Endothelial cell of umbilical vein (primary cell): Measurements from ENCODE around the gene TSPAN13. TPM values are rescaled to one million over a fixed set of nuclear protein-coding genes. Genes with fewer than 3 reads are reported as not detected.

Experiments
- BruUV-seq: library from RNA; stranded (reverse); fragments of 400-500 nt; replicated peaks from 2 replicates; lab custom pipeline; 2021; lab: Mats Ljungman, UMichigan
- CTCF ChIA-PET: fragments of 300-600, 350-600 bp; sonication (Branson Sonifier 250); formaldehyde crosslinking; loops from one replicate; lab custom pipeline; 2021; ENCODE audit warnings: antibody characterized with exemption, inconsistent platforms; lab: Charles Lee
- POLR2A ChIA-PET: fragments of 300-600, 350-600 bp; sonication (Branson Sonifier 250); formaldehyde crosslinking; loops from one replicate; lab custom pipeline; 2021; ENCODE audit warnings: antibody characterized with exemption, inconsistent platforms; lab: Charles Lee
- DNase-seq: peaks from one replicate; pipeline ENCODE4 v3.0.0-alpha.2; 2011; ENCODE audit warnings: low read depth, low spot score
- FAIRE-seq: peaks from 2 replicates; lab custom pipeline; 2011; peaks lifted over from hg19 to GRCh38; lab: Jason Lieb, UNC
- H2AFZ ChIP-seq: 2 replicates; pipeline ENCODE4 v1.6.0; 2012; ENCODE audit warnings: low read depth, low read length, control low read depth, inconsistent platforms
- H3K27ac ChIP-seq: 2 replicates; pipeline ENCODE4 v1.5.1; 2011; ENCODE audit warnings: low read depth, mild to moderate bottlenecking, control low read depth, low read length, moderate library complexity; ENCODE audit not compliant: insufficient read depth
- H3K27me3 ChIP-seq, 2 experiments: 2 replicates each; pipeline versions ENCODE4 v1.6.0 to v1.6.1; 2011; ENCODE audit warnings: low read length in 2 of 2, mixed read lengths in 1 of 2; ENCODE audit not compliant: control insufficient read depth in 2 of 2, insufficient read depth in 2 of 2
- H3K36me3 ChIP-seq, 2 experiments: 2 replicates in 1 of 2; 3 replicates in 1 of 2; pipeline ENCODE4 v1.5.1; 2011; ENCODE audit warnings: low read length in 2 of 2, mild to moderate bottlenecking in 1 of 2, moderate library complexity in 1 of 2; ENCODE audit not compliant: control insufficient read depth in 2 of 2, insufficient read depth in 2 of 2; ENCODE audit errors: extremely low read depth in 1 of 2
- H3K4me1 ChIP-seq: 3 replicates; pipeline ENCODE4 v1.5.1; 2011; ENCODE audit warnings: mild to moderate bottlenecking, low read length; ENCODE audit not compliant: control insufficient read depth, insufficient read depth; ENCODE audit errors: extremely low read depth
- H3K4me2 ChIP-seq: 2 replicates; pipeline ENCODE4 v1.6.1; 2011; ENCODE audit warnings: low read length, control low read depth, mixed read lengths; ENCODE audit not compliant: insufficient read depth
- H3K4me3 ChIP-seq, 3 experiments: fragments of 200-600 bp in 1 of 3; sonication (generic), shearing (Covaris generic) in 1 of 3; replicated peaks in 1 of 3; 2 replicates each; pipeline ENCODE4 v1.5.1; 2011 to 2016; ENCODE audit warnings: control low read depth in 3 of 3, low read length in 3 of 3, mild to moderate bottlenecking in 2 of 3, inconsistent platforms in 1 of 3, low read depth in 1 of 3, moderate library complexity in 1 of 3; ENCODE audit not compliant: insufficient read depth in 1 of 3
- H3K79me2 ChIP-seq: 2 replicates; pipeline ENCODE4 v1.6.0; 2012; ENCODE audit warnings: low read length, inconsistent platforms; ENCODE audit not compliant: control insufficient read depth, insufficient read depth
- H3K9ac ChIP-seq: replicated peaks from 2 replicates; pipeline ENCODE3; 2011; ENCODE audit warnings: low read length, control low read depth; ENCODE audit not compliant: insufficient read depth; ENCODE audit errors: extremely low read depth
- H3K9me1 ChIP-seq: replicated peaks from 3 replicates; pipeline ENCODE4 v1.6.0; 2011; ENCODE audit warnings: mild to moderate bottlenecking, low read length; ENCODE audit not compliant: control insufficient read depth, insufficient read depth; ENCODE audit errors: extremely low read depth
- H3K9me3 ChIP-seq: replicated peaks from 2 replicates; pipeline ENCODE4 v1.5.1; 2012; ENCODE audit warnings: low read length, inconsistent platforms; ENCODE audit not compliant: control insufficient read depth, insufficient read depth
- H4K20me1 ChIP-seq: replicated peaks from 2 replicates; pipeline ENCODE3; 2011; ENCODE audit warnings: mild to moderate bottlenecking, low read length; ENCODE audit not compliant: control insufficient read depth, insufficient read depth; ENCODE audit errors: extremely low read depth
- EZH2 ChIP-seq: IDR thresholded peaks from 2 replicates; pipeline ENCODE4 v1.6.1; 2012; ENCODE audit warnings: borderline replicate concordance, low read depth, mild to moderate bottlenecking, moderate library complexity, low read length, inconsistent platforms; ENCODE audit not compliant: severe bottlenecking
- FOS ChIP-seq: IDR thresholded peaks from 2 replicates; pipeline ENCODE4 v1.6.1; 2011; ENCODE audit warnings: mild to moderate bottlenecking, low read length, moderate library complexity, borderline replicate concordance; ENCODE audit not compliant: insufficient read depth
- GATA2 ChIP-seq: IDR thresholded peaks from 2 replicates; pipeline ENCODE4 v1.7.0; 2011; ENCODE audit warnings: low read depth, mild to moderate bottlenecking, moderate library complexity, mixed read lengths, low read length; ENCODE audit not compliant: insufficient read length, insufficient read depth
- JUN ChIP-seq: IDR thresholded peaks from 2 replicates; pipeline ENCODE4 v1.6.1; 2011; ENCODE audit warnings: borderline replicate concordance, low read depth; ENCODE audit not compliant: insufficient read length, insufficient read depth
- MYC ChIP-seq: IDR thresholded peaks from one replicate; pipeline ENCODE4 v1.6.1; 2011; ENCODE audit warnings: mild to moderate bottlenecking, low read depth, low read length
- POLR2A ChIP-seq: IDR thresholded peaks from 2 replicates; pipeline ENCODE4 v1.6.1; 2012; ENCODE audit warnings: low read depth, mild to moderate bottlenecking, control low read depth, low read length
- POLR2AphosphoS5 ChIP-seq: IDR thresholded peaks from 2 replicates; pipeline ENCODE4 v1.6.1; 2012; ENCODE audit warnings: low read depth, mild to moderate bottlenecking, control low read depth, low read length, moderate library complexity; ENCODE audit not compliant: insufficient read depth
- dilution Hi-C: fragments of 300-500 bp; cut with MboI; formaldehyde crosslinking; loops from one replicate; pipeline ENCODE4 v1.15.0; 2019; ENCODE audit warnings: low sequenced_read_pairs; ENCODE audit not compliant: extremely low pct_ligation_motif_present
- intact Hi-C: fragments of 100-400 bp; cut with micrococcal nuclease; formaldehyde crosslinking; loops from one replicate; pipeline ENCODE4 v1.10.0; 2022
- polyA plus RNA-seq, 4 experiments: library from polyadenylated mRNA; depleted of rRNA in 3 of 4; stranded (reverse) in 3 of 4; unstranded in 1 of 4; fragments of >200 nt; gene quantifications; 2 replicates each; pipeline versions ENCODE4 v1.2.1 to v1.2.3, GENCODE V29; 2011 to 2012; ENCODE audit warnings: missing spikeins in 1 of 4
- total RNA-seq: library from RNA; stranded (reverse); gene quantifications from 2 replicates; pipeline ENCODE4 v1.2.3, GENCODE V29; 2021
- TF ChIP-seq, protein P1 (sequence below): IDR thresholded peaks from 2 replicates; pipeline ENCODE4 v1.6.1; 2011; ENCODE audit not compliant: insufficient read depth, insufficient read length
- TF ChIP-seq, protein P2 (sequence below), 2 donors: IDR thresholded peaks; 1 replicate in 1 of 2; 2 replicates in 1 of 2; pipeline ENCODE4 v1.5.1; 2011; ENCODE audit warnings: low read length in 2 of 2, mild to moderate bottlenecking in 2 of 2, moderate library complexity in 2 of 2, control low read depth in 1 of 2, inconsistent platforms in 1 of 2, low read depth in 1 of 2; ENCODE audit not compliant: insufficient read depth in 1 of 2; ENCODE audit errors: extremely low read depth in 1 of 2

Gene TSPAN13
- total and polyA plus RNA-seq, 2 donors (not counting 3 experiments of a cell fraction or from before 2014, with no cell fraction given) = 13.3 to 33.0 TPM

DNA sequence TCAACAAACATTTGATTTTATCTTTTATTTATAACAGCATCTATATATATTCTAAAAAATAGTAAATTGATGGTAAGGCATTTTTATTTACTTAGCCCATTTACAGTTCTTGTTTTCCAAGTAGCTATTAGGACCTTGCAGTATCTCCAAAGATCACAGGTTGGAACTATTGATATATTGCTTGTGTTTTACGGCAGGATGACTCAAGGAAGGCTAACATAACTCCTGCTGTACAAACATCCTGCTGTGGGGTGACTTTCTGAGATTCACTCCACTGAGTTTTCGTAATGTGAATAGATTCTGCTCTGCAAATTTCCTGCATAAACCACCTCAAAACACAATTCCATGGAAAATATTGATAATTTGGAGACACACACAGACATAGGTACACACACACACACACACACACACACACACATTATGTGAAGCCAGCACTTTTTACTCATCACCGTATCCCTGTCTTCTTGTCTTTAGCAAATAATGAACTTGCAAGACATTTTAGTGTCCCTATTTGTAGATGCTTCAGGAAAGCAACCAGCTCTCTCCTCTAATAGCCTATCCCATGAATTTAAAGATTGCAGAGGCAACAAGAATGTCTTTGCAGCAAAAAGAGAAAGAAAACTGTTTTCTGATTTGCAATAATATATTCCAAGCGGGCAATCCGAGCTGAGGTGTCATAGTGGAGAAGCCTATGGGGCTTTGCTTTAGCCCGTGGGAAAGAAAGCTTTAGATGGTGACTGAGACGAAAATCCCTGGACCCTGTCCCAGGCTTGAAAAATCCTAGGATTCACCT lies 50.5 kb downstream of the TSPAN13 start:
- no peak for FAIRE-seq
- ChIA-PET CTCF (interaction anchor here (1.6 to 9.1 kb wide), 3 partner anchors 69 to 116 kb away, joined by 4 to 149 read pairs (median 5); no protein-coding TSS in a partner anchor), POLR2A (no interaction called here)
- no peaks in the 10 kb centered on the region for H4K20me1 ChIP-seq
- no peak overlapping the region for H3K4me3 ChIP-seq
- H3K36me3 ChIP-seq = no peaks in the 10 kb centered on the region
- no peak overlapping the region for H3K4me2 ChIP-seq
- peaks cover 0 to under 1% of the 10 kb centered on the region in 2 experiments for H3K27me3 ChIP-seq
- no peaks in the 10 kb centered on the region for H3K79me2 ChIP-seq
- no peak for DNase-seq
- no peaks in the 10 kb centered on the region for H3K9me3 ChIP-seq
- TF ChIP-seq POLR2A (no peak), MYC (no peak), JUN (no peak), POLR2AphosphoS5 (no peak), GATA2 (no peak), EZH2 (no peak), FOS (no peak)
- TF ChIP-seq, protein P1, sequence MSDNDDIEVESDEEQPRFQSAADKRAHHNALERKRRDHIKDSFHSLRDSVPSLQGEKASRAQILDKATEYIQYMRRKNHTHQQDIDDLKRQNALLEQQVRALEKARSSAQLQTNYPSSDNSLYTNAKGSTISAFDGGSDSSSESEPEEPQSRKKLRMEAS = no peak
- TF ChIP-seq, protein P2, sequence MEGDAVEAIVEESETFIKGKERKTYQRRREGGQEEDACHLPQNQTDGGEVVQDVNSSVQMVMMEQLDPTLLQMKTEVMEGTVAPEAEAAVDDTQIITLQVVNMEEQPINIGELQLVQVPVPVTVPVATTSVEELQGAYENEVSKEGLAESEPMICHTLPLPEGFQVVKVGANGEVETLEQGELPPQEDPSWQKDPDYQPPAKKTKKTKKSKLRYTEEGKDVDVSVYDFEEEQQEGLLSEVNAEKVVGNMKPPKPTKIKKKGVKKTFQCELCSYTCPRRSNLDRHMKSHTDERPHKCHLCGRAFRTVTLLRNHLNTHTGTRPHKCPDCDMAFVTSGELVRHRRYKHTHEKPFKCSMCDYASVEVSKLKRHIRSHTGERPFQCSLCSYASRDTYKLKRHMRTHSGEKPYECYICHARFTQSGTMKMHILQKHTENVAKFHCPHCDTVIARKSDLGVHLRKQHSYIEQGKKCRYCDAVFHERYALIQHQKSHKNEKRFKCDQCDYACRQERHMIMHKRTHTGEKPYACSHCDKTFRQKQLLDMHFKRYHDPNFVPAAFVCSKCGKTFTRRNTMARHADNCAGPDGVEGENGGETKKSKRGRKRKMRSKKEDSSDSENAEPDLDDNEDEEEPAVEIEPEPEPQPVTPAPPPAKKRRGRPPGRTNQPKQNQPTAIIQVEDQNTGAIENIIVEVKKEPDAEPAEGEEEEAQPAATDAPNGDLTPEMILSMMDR (IDR thresholded peaks at IDR 0.05; ENCODE audit: extremely low read depth in 1 of 2, insufficient read depth in 1 of 2, low read depth in 1 of 2, low read length in 2 of 2) = no peak
- no peak overlapping the region for H3K9ac ChIP-seq
- H3K27ac ChIP-seq = no peak overlapping the region
- no peaks in the 10 kb centered on the region for H3K9me1 ChIP-seq
- BruUV-seq = no TSS peak
- H2AFZ ChIP-seq = no peak overlapping the region
- dilution Hi-C loops = no loop called here
- intact Hi-C loops = loop anchor here (5.0 kb wide), 2 partner anchors 107 to 493 kb away; partner anchors contain the start of gene AHR
- no peaks in the 10 kb centered on the region for H3K4me1 ChIP-seq
